K562 treated with DMSO at 1 percent for 24 hours (cell line): ENCODE measurements around the gene MOB4. TPM values are rescaled to one million over a fixed set of nuclear protein-coding genes. Genes with fewer than 3 reads are reported as not detected.

ENCODE experiments used
- total RNA-seq: library from RNA; unstranded; fragments of 300-600 nt; gene quantifications from 2 replicates; pipeline ENCODE4 v1.2.3, GENCODE V29; 2022; ENCODE audit warnings: low read depth; ENCODE audit not compliant: insufficient read depth

The MOB4 gene
- total RNA-seq = 15.9 and 18.3 TPM in 2 replicates

GRCh38 chr2:197515739-197516392 is at the start of gene MOB4:
TSS of gene MOB4 (plus strand) at chr2:197516066. CDS start at chr2:197516087, 21 bp downstream.

GRCh38 chr2:197499594-197500502 is 16.0 kb upstream of the MOB4 start, which contains the start of the genes HSPD1 and HSPE1:
TSS of gene HSPD1 (minus strand) at chr2:197499840. CDS start at chr2:197498848, 992 bp downstream.
TSS of gene HSPE1 (plus strand) at chr2:197500379. CDS start at chr2:197500437, 58 bp downstream.

Other genes starting within 250 kb of the MOB4 start
- 0.05 TPM in 1 of 2 replicates, not detected in the other for gene ANKRD44, start 205.3 kb upstream of the MOB4 start, total RNA-seq
- 45.7 and 50.9 TPM in 2 replicates for gene SF3B1, start 81.0 kb upstream of the MOB4 start, total RNA-seq
- gene COQ10B, start 62.5 kb upstream of the MOB4 start, total RNA-seq = 6.5 and 6.8 TPM in 2 replicates
- gene HSPD1, start 16.2 kb upstream of the MOB4 start, total RNA-seq = 145 and 151 TPM in 2 replicates
- 103 and 108 TPM in 2 replicates for gene HSPE1, start 15.7 kb upstream of the MOB4 start, total RNA-seq
- 0.10 TPM in 1 of 2 replicates, not detected in the other for gene RFTN2, start 159.5 kb downstream of the MOB4 start, total RNA-seq
- gene MARS2, start 189.3 kb downstream of the MOB4 start, total RNA-seq = 6.9 and 7.1 TPM in 2 replicates